Right ventricle myocardium superior (tissue), 1 donor: ENCODE measurements around the gene FDX2. TPM values are rescaled to one million over a fixed set of nuclear protein-coding genes. Genes with fewer than 3 reads are reported as not detected.

Experiments used
- ATAC-seq: fragments of 200-7000 bp; cut with Tn5 transposase; one replicate; pipeline ENCODE4 v1.9.1; 2020; ENCODE audit warnings: mild to moderate bottlenecking; ENCODE audit not compliant: poor library complexity
- DNase-seq: peaks from one replicate; pipeline ENCODE4 v3.0.0-alpha.2; 2020
- intact Hi-C: fragments of 100-400 bp; cut with DNase I; formaldehyde crosslinking; loops from one replicate; pipeline ENCODE4 v1.11.2; 2022
- total RNA-seq: library from RNA; stranded (reverse); fragmentation: NEBNext Ultra II Directional; extraction: Animal tissue kit (Norgen Biotek cat#: 25700); gene quantifications from one replicate; pipeline ENCODE4 v1.2.1, GENCODE V29; 2021
- donor health status: DM: no; HTN: yes; CAD: no; lungs with severe emphysema.

Gene FDX2
- total RNA-seq, 1 donor from 2014 or later = 19.8 TPM

- DNase-seq = peak; percentile 96
- ATAC-seq = peak; percentile 87
- intact Hi-C loops = no loop called here
Observed at GRCh38 chr19:10334588-10335351, 19.0 kb upstream of the FDX2 start.

- intact Hi-C loops = no loop called here
- ATAC-seq (peak; percentile 0), DNase-seq (no peak)
Observed at GRCh38 chr19:10333758-10334587, 18.2 kb upstream of the FDX2 start.

- ATAC-seq (peak; percentile 94), DNase-seq (peak; percentile 99)
- intact Hi-C loops = no loop called here
Observed at GRCh38 chr19:10332965-10333757, 17.3 kb upstream of the FDX2 start, which contains the start of gene RAVER1. Gene RAVER1, minus strand, starts transcription at chr19:10333529. Its CDS starts 22 bp downstream, at chr19:10333507.

DNA sequence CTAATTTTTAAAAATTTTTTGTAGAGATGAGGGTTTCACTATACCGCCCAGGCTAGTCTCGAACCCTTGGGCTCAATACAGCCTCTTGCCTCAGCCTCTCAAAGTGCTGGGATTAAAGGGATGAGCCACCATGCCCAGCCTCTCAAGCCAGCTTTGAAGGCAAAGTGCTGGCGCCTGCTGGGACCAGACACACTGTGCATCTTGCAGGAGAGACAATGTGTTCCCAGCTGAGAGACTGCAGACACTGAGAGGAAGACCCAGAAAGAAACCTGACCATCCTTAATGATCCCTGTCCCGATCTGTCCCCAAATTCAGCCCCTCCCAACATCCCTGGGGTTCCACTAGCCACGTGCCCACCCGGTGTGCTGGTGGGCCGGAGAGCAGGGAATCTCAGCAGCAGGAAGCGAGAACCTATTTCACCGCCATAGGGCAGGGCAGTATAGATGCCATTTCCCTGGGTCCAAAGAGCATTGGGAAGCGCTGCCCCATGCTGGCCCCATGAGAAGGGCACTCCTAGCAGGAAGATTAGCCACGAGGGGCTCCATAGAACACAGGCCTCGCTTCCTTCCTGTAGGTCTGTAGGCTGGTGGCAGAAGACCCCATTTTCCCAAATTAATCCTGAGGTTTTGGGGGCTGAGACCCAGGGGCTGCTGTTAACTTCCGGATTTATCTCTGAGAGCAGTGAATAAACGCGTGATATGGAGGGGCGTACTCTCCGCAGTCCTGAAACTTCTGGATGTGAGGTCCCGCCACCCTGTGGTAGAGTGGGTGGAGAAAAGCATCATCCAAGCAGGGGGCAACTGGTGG lies 16.5 kb upstream of the FDX2 start:
- intact Hi-C loops = no loop called here
- DNase-seq = no peak
- ATAC-seq = no peak

DNA sequence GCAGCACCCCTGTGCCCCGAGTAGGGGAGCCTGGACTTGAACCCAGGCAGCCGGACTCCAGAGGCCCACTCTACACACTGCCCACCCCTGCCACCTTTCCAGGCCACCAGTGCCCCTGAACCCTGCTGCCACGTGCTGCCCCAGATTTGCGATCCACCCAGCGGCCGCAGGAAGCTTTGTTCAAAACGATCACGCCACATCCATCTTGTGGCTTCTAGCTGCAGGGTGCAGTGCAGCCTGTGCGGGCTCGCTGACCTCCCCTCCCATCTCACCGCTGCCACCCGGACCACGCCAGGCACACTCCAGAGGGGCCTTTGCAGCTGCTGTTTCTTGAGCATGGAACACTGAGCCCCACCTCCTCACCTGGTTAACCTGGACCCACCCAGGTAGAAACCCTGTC lies 13.7 kb upstream of the FDX2 start:
- DNase-seq (no peak), ATAC-seq (no peak)
- intact Hi-C loops = no loop called here

DNA sequence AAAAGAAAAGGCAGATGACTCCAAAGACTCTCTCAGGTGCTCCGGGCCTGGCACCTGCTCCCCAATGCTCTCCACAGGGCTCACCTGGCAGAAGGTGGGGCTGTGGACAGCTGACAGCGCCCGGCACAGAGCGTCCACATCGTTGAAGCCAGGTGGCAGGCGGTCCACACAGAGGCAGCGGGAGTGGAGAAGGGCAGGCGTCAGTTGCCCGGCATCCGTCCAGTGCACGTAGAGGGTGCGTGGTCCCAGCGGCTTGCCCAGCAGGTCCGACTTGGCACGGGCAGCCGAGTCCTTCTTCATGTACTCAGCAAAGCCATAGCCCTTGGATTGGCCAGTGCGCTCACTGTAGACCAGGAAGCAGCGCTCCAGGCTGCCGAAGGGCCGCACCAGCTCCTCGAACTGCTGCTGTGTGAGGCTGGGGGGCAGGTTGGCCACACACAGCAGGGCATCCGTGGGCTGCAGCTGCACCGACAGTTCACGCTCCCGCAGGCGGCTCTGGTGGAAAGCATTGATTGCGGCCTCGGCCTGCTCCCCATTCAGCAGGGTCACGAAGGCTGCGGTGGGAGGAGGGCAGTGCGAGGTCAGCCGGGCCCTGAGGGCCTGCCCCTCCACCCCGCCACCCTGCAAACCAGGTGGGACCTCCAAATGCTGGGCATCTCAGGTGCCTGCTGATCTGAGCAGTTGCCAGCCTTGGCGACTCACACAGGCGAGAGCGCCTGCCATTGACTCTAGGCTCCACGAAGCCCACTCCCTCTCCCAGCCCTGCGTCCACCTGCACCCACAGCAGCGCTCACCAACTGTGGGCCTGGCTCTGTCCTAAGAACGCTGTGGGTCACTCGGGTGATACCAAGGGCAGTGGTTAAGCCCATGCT lies 13.0 kb upstream of the FDX2 start:
- DNase-seq (no peak), ATAC-seq (no peak)
- intact Hi-C loops = no loop called here

GRCh38 chr19:10327793-10328192 lies 12.0 kb upstream of the FDX2 start:
- no peak for ATAC-seq
- DNase-seq = no peak
- intact Hi-C loops = no loop called here

DNA sequence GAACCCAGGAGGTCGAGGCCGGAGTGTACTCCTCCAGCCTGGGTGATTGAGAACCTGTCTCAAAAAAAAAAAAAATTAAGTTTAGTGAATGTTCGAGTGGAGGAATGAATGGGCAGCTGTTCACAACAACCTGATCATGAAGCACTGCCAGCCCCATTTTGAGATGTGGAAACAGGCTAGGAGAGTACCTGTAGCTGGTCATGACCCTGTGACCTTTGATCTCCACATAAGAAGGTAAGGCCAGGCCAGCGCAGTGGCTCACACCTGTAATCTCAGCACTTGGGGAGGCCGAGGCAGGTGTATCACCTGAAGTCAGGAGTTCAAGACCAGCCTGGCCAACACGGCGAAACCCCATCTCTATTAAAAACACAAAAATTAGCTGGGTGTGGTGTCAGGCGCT lies 9.9 kb upstream of the FDX2 start:
- intact Hi-C loops = no loop called here
- DNase-seq (no peak), ATAC-seq (no peak)

DNA sequence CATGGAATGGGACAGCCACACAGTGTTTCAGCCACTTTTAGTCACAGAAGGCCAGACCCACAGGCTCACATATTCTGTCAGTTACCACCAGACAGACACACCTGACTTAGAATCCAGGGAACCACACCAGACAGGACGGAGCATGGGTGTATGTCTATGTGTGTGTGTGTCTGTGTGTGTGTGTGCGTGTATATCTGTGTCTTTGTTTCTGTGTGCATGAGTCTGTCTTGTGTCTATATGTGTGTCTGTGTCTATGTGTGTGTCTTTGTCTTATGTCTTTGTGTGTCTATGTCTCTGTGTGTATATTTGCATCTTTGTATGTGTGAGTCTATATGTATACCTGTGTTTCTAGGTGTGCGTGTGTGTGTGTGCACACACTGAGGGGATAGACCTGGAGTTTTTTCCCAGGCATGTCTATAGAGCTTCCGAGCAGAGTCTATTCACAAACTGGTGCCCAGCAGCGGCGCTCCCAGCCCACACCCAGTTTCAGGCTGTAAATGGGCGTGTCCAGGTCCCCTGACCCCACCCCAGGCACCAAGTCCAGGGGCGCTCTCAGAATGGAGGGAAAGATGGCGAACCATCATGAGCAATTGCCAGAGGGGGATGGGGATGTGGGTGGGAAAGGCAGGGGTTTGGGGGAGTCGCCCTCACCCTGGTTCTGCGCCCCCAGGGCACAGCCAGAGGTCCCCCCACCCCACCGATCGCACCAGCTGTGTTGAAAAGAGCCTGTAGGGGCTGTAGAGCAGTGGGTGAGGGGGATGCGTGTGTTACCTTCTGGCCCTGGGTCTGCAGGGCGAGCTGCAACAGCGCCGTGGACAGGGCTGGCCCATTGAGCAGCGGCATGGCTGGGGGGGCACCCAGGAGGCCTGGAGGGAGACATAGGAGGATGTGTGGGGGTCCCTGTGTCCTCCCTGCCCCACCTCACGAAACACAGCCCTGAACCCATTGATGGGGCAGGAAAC lies 6.3 kb upstream of the FDX2 start:
- intact Hi-C loops = no loop called here
- DNase-seq (no peak), ATAC-seq (no peak)

GRCh38 chr19:10321417-10321797 lies 5.6 kb upstream of the FDX2 start:
- intact Hi-C loops = no loop called here
- no peak for ATAC-seq
- no peak for DNase-seq

DNA sequence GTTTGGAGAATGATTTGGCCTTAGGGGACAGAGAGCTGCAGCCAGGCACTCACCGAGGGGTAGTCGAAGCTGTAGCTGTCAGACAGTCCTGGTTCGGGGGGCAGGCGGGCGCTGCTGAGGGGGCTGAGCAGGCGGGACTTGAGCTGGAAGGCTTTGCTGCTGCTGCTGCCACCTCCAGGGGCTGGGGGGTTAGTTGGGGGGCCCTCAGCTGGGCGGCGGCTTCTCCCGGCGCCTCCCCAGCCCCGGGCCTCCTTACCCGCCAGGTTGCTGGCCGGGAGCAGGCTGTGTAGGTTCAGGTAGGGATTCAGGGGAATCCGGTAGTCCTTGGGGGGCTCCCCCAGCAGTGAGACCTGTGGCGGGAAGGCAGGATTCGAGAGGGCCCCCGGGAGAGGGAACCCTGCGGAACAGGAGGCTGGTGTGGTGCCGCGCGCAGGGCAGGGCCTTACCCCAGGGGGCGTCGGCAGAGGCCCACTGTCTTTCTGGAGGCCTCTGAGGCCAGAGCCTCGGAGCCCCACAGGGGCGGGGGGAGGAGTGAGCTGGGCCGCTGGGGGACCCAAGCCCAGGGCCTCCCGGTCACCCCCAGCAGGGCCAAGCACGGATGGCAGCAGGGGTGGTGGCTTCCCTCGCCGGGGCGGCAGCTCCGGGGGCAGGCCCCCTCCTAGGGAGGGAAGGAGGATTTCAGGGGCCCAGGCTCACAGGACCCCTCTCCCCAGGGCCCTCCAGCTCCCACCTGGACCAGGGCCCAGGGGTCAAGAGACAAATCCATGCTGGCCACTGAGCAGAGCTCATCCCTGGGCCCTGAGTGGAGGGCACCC lies 5.0 kb upstream of the FDX2 start:
- intact Hi-C loops = no loop called here

DNA sequence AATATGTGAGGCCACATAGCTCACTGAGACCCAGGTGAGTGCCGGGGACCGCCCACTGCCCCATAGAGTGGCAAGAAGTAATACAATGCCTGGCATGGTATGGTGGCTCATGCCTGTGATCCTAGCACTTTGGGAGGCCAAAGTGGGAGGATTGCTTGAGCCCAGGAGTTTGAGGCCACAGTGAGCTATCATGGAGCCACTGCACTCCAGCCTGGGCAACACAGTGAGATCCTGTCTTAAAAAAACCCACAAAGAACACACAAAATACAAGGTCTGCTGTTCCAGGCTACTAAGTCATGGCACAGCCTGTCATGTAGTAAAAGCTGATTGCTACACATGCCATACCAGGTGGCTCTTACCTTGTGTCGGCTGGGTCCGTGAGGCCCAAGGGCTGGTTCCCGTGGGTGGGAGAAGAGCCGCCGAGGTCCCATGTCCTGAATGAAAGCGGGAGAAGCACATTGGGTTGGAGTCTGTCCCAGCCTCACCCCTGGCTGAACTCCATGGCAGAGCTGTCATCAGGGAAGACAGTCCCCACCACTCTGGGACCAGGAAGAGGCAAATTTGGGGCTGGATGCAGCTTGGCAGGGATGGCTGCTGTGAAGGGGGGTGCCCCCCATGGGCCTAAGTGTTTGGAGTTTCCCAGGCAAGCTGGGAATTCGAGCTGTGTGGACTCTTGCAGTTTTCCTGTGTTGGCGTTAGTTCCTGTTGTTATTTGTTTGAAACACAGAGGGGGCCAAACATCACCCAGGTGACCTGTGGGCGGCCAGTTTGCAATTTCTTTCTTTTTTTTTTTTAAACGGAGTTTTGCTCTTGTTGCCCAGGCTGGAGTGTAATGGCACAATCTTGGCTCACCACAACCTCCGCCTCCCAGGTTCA lies 3.2 kb upstream of the FDX2 start:
- intact Hi-C loops = no loop called here
- ATAC-seq (no peak), DNase-seq (no peak)

More for the DNA sequence above, 5.0 kb upstream of the FDX2 start:
- DNase-seq = no peak
- no peak for ATAC-seq

GRCh38 chr19:10317857-10318462 lies 2.1 kb upstream of the FDX2 start:
- no peak for ATAC-seq
- intact Hi-C loops = no loop called here
- no peak for DNase-seq

GRCh38 chr19:10317045-10317856 lies 1.4 kb upstream of the FDX2 start:
- ATAC-seq (no peak), DNase-seq (no peak)
- intact Hi-C loops = no loop called here
